Measurements from ENCODE around the gene RIMBP2. TPM values are rescaled to one million over a fixed set of nuclear protein-coding genes. Genes with fewer than 3 reads are reported as not detected.

The RIMBP2 gene
- polyA plus RNA-seq, 1 donor (not counting 4 experiments of a cell fraction or from before 2014, with no cell fraction given): 0.16 TPM

DNA sequence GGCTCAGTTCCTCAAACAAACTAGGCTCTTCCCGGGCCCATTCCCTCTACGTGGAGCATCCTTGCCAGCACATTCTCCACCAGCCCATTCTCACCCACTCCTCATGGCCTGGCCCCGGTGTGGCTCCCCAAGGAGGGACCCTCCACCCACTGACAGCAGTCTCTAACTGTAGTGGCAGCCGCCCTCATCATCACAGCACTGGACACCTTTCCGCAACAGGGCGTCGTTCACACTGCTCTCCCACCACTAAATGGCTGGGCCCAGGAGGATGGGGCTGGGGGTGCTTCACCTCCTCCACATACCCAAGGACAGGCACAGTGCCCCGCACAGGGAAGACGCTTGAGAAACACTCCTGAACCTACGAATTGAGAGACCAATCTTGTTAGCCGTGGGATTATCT is 123.0 kb downstream of the RIMBP2 start:
- Histone ChIP-seq H3K79me2 (ENCODE audit: control insufficient read depth, insufficient read depth, low read length) (no peaks in the 10 kb centered on the region), H2AFZ (ENCODE audit: control insufficient read depth, low read length) (no peak overlapping the region), H3K27ac (ENCODE audit: control insufficient read depth, insufficient read depth, low read length) (no peak overlapping the region), H4K20me1 (ENCODE audit: control insufficient read depth, extremely low read depth, insufficient read depth, low read length) (no peaks in the 10 kb centered on the region), H3K9me1 (ENCODE audit: control insufficient read depth, extremely low read depth, insufficient read depth, low read length) (no peaks in the 10 kb centered on the region), H3K4me2 (ENCODE audit: control insufficient read depth, extremely low read depth, insufficient read depth, low read depth, low read length) (no peak overlapping the region), H3K4me3 (ENCODE audit: control insufficient read depth in 2 of 3, extremely low read depth in 1 of 3, insufficient read depth in 2 of 3, low read depth in 1 of 3, low read length in 3 of 3) (no peak overlapping the region), H3K9me3 (ENCODE audit: control insufficient read depth, low read depth, low read length) (peaks cover 4% of the 10 kb centered on the region), H3K36me3 (ENCODE audit: control insufficient read depth in 2 of 2, extremely low read depth in 1 of 2, insufficient read depth in 2 of 2, low read length in 2 of 2) (no peaks in the 10 kb centered on the region), H3K27me3 (ENCODE audit: control insufficient read depth, extremely low read depth, insufficient read depth, low read length) (no peaks in the 10 kb centered on the region), H3K9ac (ENCODE audit: control insufficient read depth, extremely low read depth, insufficient read depth, low read length) (no peak overlapping the region), H3K4me1 (ENCODE audit: control insufficient read depth, extremely low read depth, insufficient read depth, low read length) (no peaks in the 10 kb centered on the region)
- TF ChIP-seq EZH2 (IDR thresholded peaks at IDR 0.05; ENCODE audit: low read length): no peak
- dilution Hi-C loops (cut with MboI; ENCODE audit: extremely low pct_ligation_motif_present, low sequenced_read_pairs): no loop called here
- DNase-seq (ENCODE audit: low read depth, low spot score) (no peak), FAIRE-seq (no peak)

- FAIRE-seq (no peak), DNase-seq (ENCODE audit: low read depth, low spot score) (no peak)
- no peak overlapping the region for H3K9ac ChIP-seq (ENCODE audit: control insufficient read depth, extremely low read depth, insufficient read depth, low read length)
- no peak overlapping the region for H3K27ac ChIP-seq (ENCODE audit: control insufficient read depth, insufficient read depth, low read length)
- H3K27me3 ChIP-seq (ENCODE audit: control insufficient read depth, extremely low read depth, insufficient read depth, low read length): no peaks in the 10 kb centered on the region
- no peaks in the 10 kb centered on the region for H3K4me1 ChIP-seq (ENCODE audit: control insufficient read depth, extremely low read depth, insufficient read depth, low read length)
- H4K20me1 ChIP-seq (ENCODE audit: control insufficient read depth, extremely low read depth, insufficient read depth, low read length): no peaks in the 10 kb centered on the region
- no peak overlapping the region for H2AFZ ChIP-seq (ENCODE audit: control insufficient read depth, low read length)
- no peaks in the 10 kb centered on the region for H3K36me3 ChIP-seq (ENCODE audit: control insufficient read depth in 2 of 2, extremely low read depth in 1 of 2, insufficient read depth in 2 of 2, low read length in 2 of 2)
- peaks cover 4% of the 10 kb centered on the region for H3K9me3 ChIP-seq (ENCODE audit: control insufficient read depth, low read depth, low read length)
- H3K4me3 ChIP-seq (ENCODE audit: control insufficient read depth in 2 of 3, extremely low read depth in 1 of 3, insufficient read depth in 2 of 3, low read depth in 1 of 3, low read length in 3 of 3): no peak overlapping the region
- H3K79me2 ChIP-seq (ENCODE audit: control insufficient read depth, insufficient read depth, low read length): no peaks in the 10 kb centered on the region
- no peak overlapping the region for H3K4me2 ChIP-seq (ENCODE audit: control insufficient read depth, extremely low read depth, insufficient read depth, low read depth, low read length)
- no peak for TF ChIP-seq EZH2 (IDR thresholded peaks at IDR 0.05; ENCODE audit: low read length)
- dilution Hi-C loops (cut with MboI; ENCODE audit: extremely low pct_ligation_motif_present, low sequenced_read_pairs): no loop called here
- no peaks in the 10 kb centered on the region for H3K9me1 ChIP-seq (ENCODE audit: control insufficient read depth, extremely low read depth, insufficient read depth, low read length)
These were observed 123.5 kb downstream of the RIMBP2 start for GRCh38 chr12:130592641-130593040.

- TF ChIP-seq, protein P1, sequence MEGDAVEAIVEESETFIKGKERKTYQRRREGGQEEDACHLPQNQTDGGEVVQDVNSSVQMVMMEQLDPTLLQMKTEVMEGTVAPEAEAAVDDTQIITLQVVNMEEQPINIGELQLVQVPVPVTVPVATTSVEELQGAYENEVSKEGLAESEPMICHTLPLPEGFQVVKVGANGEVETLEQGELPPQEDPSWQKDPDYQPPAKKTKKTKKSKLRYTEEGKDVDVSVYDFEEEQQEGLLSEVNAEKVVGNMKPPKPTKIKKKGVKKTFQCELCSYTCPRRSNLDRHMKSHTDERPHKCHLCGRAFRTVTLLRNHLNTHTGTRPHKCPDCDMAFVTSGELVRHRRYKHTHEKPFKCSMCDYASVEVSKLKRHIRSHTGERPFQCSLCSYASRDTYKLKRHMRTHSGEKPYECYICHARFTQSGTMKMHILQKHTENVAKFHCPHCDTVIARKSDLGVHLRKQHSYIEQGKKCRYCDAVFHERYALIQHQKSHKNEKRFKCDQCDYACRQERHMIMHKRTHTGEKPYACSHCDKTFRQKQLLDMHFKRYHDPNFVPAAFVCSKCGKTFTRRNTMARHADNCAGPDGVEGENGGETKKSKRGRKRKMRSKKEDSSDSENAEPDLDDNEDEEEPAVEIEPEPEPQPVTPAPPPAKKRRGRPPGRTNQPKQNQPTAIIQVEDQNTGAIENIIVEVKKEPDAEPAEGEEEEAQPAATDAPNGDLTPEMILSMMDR (optimal IDR thresholded peaks at IDR 0.05 in 1 of 3, IDR thresholded peaks at IDR 0.05 in 1 of 3, conservative IDR thresholded peaks at IDR 0.05 in 1 of 3; ENCODE audit: extremely low read depth in 1 of 3, insufficient read depth in 2 of 3, low read length in 3 of 3): no peak
- no peak for TF ChIP-seq EZH2 (IDR thresholded peaks at IDR 0.05; ENCODE audit: low read length)
- dilution Hi-C loops (cut with MboI; ENCODE audit: extremely low pct_ligation_motif_present, low sequenced_read_pairs): no loop called here
- Histone ChIP-seq H3K27me3 (ENCODE audit: control insufficient read depth, extremely low read depth, insufficient read depth, low read length) (no peaks in the 10 kb centered on the region), H3K79me2 (ENCODE audit: control insufficient read depth, insufficient read depth, low read length) (no peaks in the 10 kb centered on the region), H3K9ac (ENCODE audit: control insufficient read depth, extremely low read depth, insufficient read depth, low read length) (no peak overlapping the region), H3K4me3 (ENCODE audit: control insufficient read depth in 2 of 3, extremely low read depth in 1 of 3, insufficient read depth in 2 of 3, low read depth in 1 of 3, low read length in 3 of 3) (no peak overlapping the region), H4K20me1 (ENCODE audit: control insufficient read depth, extremely low read depth, insufficient read depth, low read length) (no peaks in the 10 kb centered on the region), H3K27ac (ENCODE audit: control insufficient read depth, insufficient read depth, low read length) (no peak overlapping the region), H3K9me1 (ENCODE audit: control insufficient read depth, extremely low read depth, insufficient read depth, low read length) (no peaks in the 10 kb centered on the region), H3K4me2 (ENCODE audit: control insufficient read depth, extremely low read depth, insufficient read depth, low read depth, low read length) (no peak overlapping the region), H3K9me3 (ENCODE audit: control insufficient read depth, low read depth, low read length) (peaks cover 4% of the 10 kb centered on the region), H2AFZ (ENCODE audit: control insufficient read depth, low read length) (no peak overlapping the region), H3K4me1 (ENCODE audit: control insufficient read depth, extremely low read depth, insufficient read depth, low read length) (no peaks in the 10 kb centered on the region), H3K36me3 (ENCODE audit: control insufficient read depth in 2 of 2, extremely low read depth in 1 of 2, insufficient read depth in 2 of 2, low read length in 2 of 2) (no peaks in the 10 kb centered on the region)
- DNase-seq (ENCODE audit: low read depth, low spot score): no peak
- FAIRE-seq: no peak
These were observed 124.4 kb downstream of the RIMBP2 start for GRCh38 chr12:130591736-130592135.
